Hippocampal formation (tissue), 2 donors: ENCODE measurements around the gene SIGLEC1.

Source experiments
- DNase-seq, 2 donors: peaks; one replicate each; lab custom pipeline; 2025; lab: John Stamatoyannopoulos, UW

The SIGLEC1 gene

DNA sequence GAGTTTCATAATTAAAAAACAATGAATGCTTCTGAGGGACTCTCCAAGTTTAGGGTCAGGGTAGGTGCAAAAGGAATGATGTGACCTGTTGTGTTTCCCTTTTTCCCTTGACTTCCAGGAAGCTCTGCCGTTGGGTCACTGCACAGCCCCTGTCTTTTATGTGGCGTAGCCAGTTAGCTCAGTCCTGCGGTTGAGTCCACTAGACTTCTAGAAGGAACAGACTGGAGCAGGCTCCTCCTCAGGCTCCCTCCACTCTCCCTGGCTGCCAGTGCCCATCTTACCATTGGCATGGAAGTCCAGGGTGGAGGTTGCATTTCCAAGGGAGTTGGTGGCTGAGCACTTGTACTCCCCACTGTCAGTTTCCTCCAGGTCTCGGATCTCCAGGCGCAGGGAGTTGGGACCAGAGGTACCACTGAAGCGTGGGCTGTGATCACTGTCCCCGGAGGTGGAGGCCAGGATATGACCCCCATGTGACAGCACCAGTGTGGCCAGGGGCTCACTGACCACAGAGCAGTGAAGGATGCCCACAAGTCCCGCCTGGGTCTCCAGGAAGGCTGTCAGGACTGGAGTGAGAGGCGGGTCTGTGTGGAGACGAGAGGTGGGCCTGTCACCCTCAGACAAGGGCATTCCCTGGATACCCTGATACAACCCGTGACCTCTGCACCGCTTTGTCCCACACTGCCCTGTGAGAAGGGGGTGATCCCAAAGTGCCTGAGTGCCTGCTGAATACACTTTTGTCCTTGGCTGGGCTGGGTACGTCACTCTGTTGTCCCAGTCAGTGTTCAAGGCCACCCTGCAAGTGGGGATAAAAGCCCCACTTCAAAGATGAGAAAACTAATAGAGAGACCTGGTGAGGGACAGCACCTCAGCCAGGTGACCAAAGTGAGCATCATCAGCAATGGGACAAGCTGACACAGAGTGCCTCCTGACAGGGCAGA is 11.1 kb downstream of the SIGLEC1 start:
- DNase-seq = no peak

DNA sequence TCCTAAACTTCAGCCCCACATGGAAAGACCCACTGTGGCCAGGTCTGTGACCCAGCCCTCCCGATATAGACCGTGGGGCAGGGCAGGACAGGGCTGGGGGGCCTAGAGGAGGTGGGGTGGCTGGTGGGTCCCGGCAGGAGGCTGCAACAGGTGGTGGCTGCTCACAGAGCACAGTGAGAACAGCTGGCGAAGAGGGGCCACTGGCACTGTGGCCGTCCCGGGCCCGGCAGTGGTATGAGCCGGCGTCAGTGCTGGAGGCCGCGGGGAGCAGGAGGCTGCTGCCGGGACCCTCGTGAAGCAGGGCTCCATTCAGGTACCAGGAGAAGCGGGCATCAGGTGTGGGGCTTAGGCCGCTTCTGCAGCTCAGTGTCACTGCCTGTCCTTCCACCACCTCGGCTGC is 13.4 kb downstream of the SIGLEC1 start:
- no peak for DNase-seq

DNA sequence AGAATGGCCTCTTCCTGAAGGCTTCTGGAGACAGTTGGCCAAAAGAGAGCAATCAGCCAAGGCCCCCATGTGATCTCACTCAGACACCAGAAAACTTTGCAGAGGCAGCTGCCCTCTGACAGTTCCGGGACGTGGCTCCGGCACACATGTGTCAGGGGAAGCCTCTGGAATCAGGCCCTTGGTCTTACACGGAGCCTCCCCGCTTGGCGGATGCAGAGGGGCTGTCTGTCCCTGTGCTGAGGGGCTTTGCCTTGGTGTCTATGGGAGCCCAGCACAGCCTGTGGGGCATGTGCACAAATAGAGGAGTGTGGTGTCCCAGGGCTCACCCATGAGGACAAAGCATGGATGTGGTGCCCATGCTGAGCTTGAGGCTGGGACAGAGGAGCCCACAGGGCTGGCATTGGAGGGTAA is 13.8 kb downstream of the SIGLEC1 start:
- no peak for DNase-seq

DNA sequence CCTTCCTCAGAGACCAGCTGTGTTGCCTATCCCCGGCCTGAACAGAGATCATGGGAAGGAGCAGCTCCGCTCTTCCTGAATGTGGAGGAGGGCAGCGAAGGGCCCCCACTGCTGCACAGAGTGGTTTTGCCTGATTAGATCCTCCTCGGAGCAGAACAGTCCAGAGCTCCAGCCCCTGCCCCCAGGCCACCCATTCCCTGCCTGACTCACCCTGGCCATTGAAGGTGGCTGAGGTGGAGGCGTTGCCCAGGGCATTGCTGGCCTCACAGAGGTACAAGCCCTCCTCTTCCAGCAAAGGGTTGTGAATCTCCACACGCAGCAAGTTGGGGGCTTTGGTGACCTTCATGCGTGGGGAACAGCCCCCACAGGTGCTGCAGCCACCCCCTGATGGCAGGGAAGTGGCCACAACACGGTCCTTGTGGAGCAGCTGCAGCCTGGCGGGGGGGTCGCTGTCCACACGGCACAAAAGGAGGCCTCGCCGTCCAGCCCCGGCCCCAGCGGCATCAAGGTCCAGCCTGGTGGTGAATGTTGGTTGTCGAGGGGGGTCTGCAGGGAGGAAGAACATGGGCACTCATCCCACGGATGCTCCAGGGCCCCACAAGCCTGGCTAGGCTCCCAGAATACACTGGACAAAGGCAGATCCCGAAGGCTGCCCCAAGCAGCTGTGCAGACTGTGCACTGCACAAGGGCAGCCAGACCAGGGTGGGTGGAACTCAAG is 14.7 kb downstream of the SIGLEC1 start:
- no peak for DNase-seq

DNA sequence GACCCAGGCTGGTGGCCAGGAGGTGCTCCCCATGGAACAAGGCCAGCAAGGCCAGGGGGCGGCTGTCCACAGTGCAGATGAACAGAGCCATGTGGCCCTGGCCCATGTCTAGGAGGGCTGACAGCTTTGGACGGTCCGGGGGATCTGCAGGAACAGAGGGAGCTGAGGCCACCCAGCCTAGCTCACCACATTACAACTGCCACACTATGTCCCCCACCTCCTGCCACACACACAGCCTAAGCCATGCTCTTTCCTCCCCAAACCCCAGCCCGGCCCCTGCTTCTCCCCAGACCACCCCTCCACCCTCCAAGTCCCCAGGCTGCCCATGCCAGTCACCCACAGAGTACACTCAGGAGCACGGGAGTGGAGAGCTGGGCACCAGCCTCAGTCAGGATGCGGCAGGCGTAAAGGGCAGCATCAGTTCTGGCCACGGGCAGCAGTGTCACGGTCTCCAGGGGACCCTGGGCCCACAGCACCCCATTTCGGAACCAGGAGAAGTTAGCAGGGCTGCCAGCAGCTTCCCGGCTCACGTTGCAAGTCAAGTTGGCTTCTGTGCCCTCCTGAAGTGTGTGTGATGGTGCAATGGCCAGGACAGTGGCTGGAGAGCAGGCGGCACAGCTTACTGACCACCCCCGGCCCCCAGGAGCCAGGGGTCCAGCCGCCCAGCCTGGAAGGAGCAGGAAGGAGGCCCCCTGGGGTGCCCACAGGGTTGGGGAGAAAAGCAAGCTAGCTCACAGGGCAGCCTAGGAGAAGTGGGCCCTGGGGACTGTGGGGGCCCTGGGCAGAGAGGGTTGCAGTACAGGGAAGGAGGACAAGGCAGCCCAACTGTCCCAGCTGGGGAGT is 15.4 kb downstream of the SIGLEC1 start:
- DNase-seq = no peak

DNA sequence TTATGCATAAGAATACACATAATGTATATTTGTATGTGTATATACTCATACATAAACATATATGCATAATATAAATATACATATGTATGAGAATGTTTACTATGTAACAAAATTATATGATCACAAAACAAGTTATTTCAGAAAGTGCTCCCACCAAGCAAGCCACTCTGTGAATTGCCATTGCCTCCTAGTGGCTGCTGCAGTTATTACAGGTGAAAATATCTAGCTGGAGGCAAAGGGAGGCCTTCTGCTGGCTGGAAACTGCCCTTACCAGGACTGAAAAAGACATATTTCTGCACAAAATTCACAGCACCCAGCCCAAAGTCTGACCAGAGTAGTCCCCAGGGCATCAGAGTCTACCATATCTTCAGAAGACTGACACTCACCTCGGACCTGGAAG is 16.2 kb downstream of the SIGLEC1 start:
- no peak for DNase-seq

DNA sequence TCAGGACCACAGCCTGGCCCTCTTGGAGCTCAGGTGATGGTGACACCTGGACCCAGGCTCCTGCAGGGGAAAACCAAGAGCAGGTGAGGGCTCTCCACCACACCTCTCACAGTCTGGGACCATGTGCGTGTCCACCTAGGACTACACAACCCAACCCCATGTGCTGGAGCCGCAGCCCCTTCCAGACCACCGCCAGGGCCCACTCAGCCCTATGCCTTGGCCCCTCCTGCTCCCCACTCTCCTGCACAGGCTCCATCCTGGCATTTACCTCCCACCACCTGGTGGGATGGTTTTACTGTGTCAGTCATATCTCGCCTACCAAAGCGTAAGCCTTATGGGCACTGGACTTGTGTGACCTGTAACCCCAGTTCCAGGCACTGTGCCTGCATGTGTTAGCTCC is 17.5 kb downstream of the SIGLEC1 start:
- DNase-seq = no peak

DNA sequence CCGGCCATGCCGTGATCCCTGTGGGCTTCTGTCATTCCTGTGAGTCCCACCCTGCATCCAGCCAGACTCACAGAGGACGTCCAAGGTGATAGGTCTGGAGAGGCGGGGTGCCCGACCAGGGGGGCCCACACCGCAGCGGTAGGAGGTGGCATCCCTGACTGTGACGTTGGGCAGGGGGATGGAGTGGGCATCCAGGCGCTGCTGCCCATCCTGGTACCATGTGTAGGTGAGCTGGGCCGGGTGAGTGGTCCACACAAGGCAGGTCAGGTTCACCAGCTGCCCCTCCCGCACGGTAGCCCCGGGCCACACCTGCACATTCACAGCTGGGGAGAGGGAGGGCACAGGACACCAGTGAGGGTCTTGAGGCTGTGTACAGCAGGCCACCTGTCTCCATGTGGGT is 19.0 kb downstream of the SIGLEC1 start:
- no peak for DNase-seq

DNA sequence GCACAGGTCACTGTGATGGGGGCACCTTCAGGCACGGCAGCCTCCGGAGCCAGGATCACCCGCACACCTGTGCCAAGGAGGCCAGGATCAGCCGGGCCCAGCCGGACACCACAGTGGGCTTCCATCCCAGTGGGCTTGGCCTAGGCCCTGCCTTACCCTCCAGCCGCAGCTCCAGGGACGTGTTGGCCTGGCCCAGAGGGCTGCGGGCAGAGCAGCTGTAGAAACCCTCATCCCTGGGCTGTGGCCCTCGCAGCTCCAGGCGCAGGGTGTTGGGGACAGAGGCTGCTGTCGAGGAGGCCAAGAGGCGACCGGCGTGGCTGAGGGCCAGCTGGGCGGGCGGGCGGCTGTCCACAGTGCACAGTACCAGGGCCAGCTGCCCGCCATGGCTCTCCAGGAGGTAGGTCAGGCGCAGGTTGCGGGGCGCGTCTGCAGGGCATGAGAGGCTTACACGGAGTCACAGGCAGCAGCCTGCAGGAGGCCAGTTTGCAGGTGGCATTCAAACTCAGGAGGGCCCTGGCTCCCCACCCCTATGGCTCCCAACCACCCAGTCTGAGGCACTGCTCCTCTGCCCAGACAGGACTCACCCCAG is 19.6 kb downstream of the SIGLEC1 start:
- DNase-seq = no peak

DNA sequence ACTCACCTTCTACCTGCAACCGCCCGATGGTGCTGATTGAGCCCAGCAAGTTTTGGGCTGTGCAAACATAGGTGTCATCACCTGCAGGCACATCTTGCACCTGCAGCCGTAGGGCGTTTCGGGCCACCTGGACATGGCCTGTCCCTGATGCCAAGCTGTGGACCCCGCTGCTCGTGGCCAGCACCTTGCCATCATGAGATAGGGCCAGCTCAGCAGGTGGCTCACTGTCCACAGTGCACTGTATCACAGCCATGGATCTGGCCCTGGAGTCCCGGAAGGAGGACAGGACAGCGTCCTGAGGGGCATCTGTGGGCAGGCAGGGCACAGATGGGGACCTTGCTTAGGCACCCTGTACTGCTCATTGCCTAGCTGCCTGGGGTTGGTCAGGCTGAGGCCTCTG is 20.5 kb downstream of the SIGLEC1 start:
- no peak for DNase-seq

DNA sequence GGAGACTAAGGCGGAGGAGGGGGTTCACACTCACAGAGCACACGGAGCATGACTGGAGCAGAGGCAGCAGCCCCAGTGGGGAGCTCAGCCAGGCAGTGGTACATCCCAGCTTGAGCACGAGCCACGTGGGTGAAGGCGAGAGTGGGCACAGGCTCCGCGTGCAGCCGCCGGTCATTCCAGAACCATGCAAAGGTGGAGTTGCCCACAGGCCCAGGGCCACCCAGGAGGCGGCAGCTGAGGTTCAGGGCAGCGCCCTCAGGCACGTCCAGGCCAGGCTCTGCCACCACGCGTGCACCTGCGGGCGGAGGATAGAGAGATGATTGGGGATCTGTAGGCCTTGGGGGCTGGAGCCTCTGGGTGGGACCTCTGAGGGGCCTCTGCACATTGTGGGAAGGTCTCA is 21.1 kb downstream of the SIGLEC1 start:
- no peak for DNase-seq

DNA sequence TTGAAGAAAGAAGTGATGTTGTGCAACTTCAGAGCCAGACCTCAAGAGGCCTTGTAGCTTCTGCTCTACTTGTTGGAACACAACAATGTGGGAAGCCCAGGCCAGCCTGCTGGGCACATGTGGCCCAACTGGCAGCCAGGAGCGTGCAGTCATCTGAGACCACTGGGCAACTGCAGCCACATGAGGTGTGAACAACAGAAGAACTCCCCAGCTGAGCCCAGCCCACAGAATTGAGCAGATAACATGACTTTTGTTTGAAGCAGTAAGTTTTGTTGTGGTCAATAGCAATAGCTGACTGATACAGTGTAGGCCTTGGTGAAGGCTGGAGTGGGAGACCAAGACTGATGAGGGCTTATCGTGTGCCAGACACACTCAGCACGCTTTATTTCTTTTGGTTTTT is 22.0 kb downstream of the SIGLEC1 start:
- DNase-seq = no peak

DNA sequence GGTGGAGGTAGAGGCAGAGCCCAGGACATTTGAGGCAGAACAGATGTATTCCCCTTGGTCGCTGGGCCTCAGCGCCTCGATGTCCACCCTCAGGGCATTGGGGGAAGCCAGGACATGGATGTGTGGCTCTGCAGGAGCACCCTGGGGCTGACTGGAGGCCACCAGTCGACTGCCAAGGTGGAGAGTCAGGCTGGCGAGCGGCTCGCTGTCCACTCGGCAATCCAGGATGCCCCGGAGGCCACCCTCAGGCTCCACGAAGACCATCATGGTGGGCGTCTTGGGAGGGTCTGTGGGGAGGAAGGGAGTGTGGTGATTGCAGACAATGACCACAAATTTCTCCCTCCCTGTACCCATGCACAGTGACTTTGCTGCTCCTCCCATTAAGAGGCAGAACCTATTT is 22.4 kb downstream of the SIGLEC1 start:
- no peak for DNase-seq

DNA sequence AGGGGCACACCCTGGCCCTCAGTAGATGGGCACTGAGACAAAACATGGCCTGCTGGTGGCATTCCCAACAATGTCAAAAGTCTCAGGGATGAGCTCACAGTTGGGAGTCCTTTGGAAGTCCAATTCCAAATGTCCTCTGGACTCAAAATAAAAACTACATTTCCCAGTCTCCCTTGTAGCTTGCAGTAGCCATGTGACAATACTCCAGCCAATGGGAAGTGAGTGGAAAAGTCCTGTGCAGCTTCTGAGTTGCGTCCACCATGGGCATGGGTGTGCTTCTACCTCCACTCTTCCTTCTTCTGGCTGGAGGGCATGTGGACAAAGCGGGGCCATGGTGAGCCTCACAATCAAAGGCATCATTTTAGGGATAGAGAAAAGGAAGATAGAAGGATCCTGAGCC is 24.7 kb downstream of the SIGLEC1 start:
- peak in 1 of 2 donors; percentile 7 for DNase-seq

DNA sequence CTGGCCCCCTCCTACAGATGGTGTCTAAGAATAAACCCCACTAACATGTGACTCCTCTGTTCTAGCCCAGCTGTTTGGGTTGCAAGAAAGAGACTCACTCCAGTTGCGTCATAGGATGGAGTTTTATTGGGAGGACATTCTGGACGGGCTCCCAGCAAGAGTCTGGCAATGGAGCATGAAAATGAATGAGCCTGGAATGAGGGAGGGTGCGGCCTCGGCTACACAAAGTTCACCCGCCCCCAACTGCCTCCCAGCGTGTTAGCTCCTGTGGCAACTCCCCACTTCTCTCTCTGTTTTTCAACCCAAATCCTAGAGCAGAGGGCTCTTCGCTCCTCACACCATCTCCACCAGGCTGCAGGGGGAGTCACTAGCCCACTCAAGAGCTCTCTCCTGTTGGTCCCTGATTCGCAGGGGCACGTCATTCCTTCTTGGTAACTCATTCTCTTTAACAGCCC is 25.5 kb downstream of the SIGLEC1 start:
- peak; percentile 39 to 60 for DNase-seq

DNA sequence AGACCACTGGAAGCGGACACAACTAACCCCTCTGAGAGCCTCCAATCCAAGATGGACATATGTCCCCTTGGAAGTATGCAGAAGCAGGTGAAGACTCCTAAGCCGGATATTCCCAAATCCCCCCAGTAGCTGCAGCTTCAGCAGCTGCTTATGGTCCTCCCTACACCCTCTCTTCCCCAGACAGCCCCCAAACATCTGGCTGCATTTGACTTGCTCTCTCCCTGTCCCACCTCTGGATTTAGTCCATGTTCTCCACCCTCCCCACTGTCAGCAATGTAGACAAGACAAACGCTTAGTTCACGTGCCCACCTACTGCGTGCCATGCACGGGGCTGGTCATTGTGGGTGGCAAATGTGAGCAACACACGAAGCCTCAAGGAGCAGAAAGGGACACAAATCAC is 26.0 kb downstream of the SIGLEC1 start:
- DNase-seq = no peak

DNA sequence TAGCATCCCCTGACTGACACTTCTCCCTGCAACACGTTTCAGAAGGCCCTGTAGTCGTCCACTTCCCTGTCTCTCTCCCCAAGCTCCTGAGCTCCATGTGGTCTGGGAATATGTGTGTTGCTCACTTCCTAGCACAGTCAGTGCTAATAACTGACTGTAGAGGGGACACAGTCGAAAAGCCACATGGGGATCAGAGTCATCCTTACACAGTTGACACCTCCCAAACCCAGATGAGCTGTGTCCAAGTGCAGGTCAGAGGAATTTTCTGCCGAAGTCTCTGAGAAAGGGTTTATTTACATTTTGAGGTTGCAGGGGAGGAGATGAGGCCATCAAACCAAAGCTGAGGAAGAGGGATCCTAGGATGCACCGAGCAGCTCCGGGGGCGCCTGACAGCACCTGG is 27.1 kb downstream of the SIGLEC1 start:
- no peak for DNase-seq

DNA sequence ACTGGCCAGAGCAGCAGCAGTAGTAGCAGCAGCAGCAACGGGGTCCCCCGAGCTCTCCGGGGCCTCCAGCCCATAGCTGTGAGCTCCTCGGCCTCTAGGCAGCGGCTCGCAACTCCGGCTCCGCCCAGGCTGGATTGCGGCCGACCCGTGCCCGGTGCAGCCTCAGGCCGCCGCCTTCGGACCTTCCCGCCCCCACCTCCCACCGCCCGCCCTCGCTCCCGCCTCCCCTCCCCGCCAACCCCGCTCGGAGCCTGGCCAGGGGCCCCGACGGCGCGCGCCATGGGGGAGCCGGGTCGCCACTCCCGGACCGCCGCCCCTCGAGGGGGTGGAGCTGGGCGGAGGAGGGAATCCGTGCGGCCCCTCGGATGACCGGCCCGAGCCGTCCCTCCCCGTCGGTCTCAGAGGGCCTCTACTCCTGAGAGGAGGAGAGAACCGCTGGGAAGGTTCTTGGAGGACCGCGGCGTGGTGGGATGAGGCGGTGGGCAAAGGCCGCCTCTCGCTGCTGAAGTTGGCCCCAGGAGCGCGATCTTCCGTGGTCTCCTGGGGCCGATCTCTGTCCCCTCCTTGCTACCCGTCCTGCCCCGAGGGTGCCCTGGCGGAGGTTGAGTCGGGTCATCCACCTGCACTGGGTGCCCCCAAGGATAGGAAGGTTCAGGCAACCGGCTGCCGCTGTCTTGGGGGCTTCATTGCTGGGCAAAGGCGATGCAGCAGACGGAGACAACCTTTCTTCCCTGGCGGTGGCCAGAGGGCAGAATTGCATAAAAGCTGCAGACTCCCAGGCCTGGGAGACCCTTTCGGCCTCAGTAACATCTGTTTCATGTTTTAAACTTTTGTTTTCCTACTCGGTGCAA is 30.2 kb downstream of the SIGLEC1 start, which contains the start of gene ADAM33:
Gene ADAM33, minus strand, starts transcription at position 80 of the 851 bp plus-strand sequence. Its CDS starts 6 bp downstream, at position 74.
- DNase-seq = no peak

DNA sequence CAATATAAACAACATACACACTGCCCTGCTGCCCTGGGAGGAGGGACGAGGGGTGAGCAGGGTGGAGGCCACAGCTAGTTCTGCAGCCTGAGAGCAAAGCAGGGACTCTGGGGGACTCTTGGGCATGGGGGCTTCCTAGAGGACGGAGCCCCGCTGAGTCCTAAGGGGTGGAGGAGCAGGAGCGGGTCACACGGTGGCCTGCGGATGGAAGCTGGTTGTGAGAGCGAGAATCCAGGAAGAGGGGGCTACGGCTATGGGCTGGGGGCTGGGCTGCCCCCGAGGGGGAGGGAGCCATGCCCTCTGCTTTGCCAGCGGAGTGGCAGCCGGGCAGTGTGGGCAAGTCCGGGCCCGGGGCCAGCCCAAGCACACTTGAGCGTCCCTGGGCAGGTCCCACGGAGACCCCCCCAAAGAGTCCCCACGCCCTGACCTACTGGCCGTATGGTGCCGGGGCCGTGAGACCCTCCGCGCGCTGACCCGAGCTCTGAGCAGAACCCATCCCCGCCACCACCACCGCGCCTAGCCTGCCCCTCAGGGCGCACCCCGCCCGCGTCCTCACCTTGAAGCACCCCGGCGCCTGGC is 31.0 kb downstream of the SIGLEC1 start:
- DNase-seq = no peak

DNA sequence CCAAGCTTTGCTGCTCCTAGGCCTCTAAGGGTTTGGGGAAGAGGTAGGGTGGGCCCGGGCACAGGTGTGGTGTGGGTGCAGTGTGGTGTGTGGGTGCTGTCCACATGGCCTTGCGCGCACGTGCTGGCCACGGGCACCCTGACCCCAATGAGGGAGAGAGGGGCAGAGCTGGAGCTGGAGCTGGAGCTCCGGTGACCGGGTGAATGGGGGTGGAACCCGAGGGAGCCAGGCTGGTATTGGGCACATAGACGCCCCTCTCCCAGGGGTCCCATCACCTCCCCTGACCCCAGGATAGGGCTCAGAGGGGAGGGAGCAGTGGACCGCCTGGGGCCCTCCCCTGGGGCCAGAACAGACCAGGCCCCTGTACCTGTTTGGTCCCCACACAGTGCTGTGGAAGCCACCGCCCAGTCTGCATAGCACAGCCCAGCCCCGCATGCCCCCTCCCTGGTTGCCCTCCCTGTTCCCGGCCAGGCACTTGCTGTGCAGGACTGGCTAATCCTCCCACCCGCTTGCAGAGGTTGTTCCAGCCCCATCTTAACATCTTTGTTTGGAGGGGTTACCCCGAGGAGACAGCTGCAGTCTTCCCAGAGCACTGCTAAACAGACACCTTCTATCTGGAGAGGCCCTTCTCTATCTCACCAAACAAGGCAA is 31.6 kb downstream of the SIGLEC1 start:
- no peak for DNase-seq
